Activated CD4-positive, alpha-beta T cell treated with anti-CD3 and anti-CD28 coated beads, Interleukin-2, amount 50 U/mL, for 16 hours (primary cell): ENCODE data around the gene SBK2.
"Not testable (repeated sequence)": the region's sequence is repeated elsewhere in the genome, so short reads cannot be mapped to it uniquely, and the experiment has no call there.

Source experiments
- DNase-seq: peaks from one replicate; pipeline ENCODE4 v3.0.0-alpha.2; 2020

SBK2 gene

GRCh38 chr19:55535173-55535964 lies 1.6 kb downstream of the SBK2 start:
- DNase-seq: no peak

- DNase-seq: not testable (repeated sequence)
Measured at GRCh38 chr19:55534280-55534679, 2.7 kb downstream of the SBK2 start.

- DNase-seq: no peak
Measured at GRCh38 chr19:55530996-55531395, 5.9 kb downstream of the SBK2 start.

DNA sequence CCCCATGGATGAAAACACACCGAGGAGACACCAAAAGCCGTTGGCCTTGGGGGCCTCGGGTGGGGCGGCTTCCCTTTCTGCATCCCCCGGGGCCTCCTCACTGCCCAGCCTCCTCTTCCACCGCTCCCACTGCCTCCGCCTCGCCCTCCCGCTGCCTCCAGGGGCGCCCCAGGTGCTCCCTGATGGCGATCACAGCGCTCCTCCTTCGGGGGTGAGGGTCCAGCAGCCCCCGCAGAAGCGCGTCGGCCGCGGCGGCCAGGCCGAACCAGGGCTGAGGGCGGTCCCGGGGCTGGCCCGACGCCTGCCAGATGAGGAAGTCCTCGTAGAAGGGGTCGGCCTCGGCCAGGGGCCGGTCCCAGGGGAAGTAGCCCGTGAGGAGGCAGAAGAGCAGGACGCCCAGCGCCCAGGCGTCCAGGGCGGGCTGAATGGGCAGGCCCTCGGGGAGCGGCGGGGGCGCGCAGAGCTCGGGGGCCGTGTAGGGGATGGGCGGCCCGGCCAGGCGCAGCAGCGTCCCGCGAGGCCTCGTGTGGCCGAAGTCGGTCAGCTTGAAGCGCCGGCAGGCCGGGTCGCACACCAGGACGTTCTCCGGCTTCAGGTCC lies 7.2 kb downstream of the SBK2 start:
- no peak for DNase-seq

GRCh38 chr19:55528030-55528803 lies 8.7 kb downstream of the SBK2 start:
- DNase-seq: no peak

- DNase-seq: no peak
Measured at GRCh38 chr19:55527197-55528029, 9.5 kb downstream of the SBK2 start.

DNA sequence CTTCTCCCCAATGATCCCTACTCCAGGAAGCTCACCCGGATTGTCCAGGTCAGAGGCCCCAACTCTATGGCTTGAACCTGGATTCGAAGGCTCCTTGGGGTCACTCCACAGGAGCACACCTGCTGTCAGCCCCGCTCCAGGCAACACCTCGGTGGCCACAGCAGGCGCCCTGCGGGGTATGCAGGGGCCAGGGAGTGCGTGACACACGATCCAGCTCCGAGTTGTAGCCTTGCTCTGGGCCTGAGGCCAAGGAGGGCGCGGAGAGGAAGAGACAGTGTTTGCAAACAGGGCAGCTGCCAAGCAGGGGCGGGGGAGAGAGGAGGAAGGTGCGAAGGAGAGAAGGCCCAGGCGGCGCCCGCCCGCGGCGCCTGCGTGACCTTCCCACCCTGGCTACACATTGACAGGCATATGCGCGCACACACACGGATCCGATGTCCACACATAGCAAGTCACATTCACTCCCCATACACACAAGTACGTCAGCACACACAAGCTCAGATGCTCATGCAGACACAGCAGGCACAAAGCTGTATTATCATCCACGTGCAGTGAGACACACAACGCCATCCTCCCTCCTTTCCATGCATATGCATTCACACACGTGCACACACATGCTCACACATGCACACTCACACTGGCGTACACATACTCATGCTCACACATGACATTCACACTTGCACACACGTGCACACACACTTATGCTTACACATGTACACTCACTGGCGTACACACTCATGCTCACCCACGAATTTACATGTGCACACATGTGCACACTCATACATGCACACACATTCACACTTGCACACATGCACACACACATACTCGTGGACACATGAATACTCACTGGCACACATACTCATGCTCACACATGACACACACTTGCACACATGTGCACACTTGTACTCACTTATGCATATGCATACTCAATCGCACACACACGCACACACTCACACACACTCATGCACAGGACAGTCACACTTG lies 10.4 kb downstream of the SBK2 start:
- no peak for DNase-seq

DNA sequence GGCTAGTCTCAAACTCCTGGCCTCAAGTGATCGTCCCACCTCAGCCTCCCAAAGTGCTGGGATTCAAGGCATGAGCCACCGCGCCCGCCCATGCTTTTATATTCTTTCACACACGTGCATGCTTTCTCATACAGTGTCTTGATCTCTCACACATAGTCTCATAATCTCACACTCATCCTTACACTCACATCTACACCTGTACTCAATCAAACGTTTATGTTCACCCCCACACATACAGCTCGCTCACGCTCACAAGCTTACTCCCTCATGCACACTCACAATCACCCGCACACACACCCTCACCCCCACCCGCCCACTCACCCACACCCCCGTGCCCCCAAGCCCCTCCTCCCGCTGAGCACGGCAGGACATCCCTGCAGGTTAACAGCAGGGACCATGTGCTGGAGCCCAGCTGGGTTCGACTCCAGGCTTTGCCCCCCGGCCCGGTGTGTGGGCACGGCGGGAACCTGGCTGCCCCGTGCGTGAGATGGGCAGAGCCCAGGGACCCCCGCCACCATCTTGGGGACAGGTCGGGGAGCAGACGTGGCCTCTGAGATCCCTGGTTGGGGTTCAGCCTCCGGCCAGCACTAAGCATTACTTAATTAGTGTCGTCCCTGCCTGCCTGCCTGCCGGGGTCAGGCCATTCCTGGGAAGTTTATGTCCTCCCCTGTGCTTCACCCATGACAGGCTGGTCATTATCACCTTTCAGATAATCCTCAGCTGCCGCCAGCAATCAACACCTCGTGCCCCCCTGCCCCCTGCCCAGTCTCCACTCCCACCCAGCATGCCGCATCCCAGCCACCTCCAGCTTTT lies 11.4 kb downstream of the SBK2 start:
- DNase-seq: no peak

GRCh38 chr19:55520691-55521292 lies 16.1 kb downstream of the SBK2 start:
- no peak for DNase-seq

DNA sequence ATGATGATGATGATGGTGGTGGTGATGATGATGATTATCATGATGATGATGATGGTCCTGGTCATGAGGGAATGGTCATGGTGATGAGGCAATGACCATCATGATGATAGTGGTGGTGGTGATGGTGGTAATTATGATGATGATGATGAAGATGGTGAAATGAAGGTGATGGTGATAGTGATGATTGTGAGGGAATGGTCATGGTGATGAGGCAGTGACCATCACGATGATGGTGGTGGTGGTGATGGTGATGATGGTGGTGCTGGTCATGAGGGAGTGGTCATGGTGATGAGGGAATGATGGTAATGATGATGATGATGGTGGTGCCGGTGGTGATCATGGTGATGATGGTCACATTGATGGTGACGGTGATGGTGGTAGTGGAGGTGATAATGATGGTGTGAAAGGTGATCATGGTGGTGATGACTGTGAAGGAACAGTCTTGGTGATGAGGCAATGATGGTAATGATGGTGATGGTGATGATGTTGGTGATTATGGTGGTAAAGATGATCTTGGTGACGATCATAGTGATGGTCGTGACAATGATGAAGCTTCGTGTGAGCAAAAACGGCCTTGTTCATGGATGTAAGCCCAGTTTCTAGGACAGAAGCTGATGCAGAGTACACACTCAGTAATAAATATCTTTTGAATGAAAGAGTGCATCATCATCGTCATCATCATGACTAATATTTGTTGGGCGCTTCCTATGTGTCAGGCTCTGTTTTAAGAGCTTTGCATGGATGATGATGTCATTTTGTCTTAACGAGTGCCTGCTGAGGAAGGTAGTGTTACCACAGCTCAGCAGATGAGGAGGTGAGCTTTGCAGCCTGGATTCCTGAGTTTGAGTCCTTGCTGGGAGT lies 17.3 kb downstream of the SBK2 start:
- peak; percentile 9 for DNase-seq

- DNase-seq: peak; percentile 94
Measured at GRCh38 chr19:55516878-55517620, 19.9 kb downstream of the SBK2 start.

DNA sequence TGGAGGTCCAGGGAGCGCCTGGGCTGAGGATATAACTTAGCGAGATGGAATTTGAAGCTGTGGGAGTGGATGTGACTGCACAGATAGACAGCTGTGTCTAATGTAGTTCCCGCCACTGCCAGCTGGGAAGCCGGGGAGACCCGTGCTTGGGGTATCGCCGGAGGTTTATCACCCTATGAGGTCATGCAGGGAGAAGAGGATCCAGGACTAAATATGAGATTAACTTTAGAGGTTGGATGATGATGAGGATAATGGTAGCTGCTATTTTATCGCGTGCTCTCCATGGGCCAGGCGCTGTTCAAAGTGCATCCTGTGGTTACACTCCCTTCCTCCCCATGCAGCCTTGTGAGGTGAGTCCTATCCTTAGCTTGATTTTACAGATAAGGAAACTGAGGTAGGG lies 28.8 kb downstream of the SBK2 start:
- no peak for DNase-seq

GRCh38 chr19:55504981-55505380 lies 32.0 kb downstream of the SBK2 start:
- DNase-seq: no peak

DNA sequence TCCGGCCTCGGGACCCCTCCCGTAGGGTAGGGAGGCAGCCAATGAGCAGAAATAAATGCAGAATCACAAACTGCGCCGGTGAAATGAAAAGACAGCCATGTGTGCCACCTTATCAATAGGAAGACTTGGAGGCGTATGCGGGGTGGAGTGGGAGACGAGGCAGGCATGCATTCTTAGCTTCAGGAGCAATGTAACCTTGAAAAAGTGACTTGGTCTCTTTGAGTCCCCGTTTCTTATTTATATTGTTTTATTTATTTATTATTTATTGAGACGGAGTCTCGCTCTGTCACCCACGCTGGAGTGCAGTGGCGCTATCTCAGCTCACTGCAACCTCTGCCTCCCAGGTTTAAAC lies 32.7 kb downstream of the SBK2 start:
- no peak for DNase-seq

GRCh38 chr19:55503502-55504251 lies 33.3 kb downstream of the SBK2 start:
- DNase-seq: peak; percentile 94

DNA sequence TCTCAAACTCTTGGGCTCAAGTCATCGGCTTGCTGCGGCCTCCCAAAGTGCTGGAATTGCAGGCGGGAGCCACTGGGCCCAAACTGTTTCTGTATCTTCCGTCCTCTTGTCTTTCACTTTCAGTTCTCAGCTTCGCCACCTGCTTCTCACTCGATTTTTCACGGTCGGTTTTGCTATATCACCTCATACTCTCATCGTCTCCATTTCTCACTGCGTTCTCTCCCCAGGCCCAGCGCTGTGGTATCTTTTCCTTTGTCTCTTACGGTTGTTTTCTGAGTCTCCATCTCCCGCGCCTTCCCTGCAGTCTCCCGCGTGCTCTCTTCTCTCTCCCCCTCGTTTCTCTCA lies 33.8 kb downstream of the SBK2 start:
- DNase-seq: no peak

DNA sequence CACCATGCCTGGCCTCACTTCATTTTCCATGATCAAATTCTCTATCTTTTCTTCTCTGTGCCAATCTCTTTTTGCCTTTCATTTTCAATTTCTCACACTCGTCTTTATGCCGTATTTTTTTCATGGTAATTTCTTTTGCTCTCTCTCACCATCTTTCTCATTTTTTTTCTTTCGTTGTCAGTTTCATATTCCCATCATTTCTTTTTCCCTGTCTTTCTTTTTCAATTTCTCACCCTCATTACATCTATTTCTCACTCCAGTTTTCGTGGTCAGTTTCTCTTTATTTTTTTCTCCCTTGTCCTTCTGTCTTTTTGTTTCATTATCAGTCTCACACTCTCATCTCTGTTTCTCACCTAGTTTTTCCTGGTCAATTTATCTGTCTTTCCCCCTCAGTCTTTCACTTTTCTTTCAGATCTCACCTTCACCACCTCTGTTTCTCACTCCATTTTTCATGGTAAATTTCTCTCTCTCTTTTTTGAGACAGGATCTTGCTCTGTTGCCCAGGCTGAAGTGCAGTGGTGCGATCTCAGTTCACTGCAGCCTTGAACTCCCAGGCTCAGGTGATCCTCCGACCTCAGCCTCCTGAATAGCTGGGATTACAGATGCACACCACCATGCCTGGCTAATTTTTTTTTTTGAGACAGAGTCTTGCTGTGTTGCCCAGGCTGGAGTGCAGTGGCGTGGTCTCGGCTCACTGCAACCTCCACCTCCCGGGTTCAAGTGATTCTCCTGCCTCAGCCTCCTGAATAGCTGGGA lies 34.6 kb downstream of the SBK2 start:
- DNase-seq: no peak
